NK-92 (cell line): ENCODE results near the gene RNASEH1.

Experiments used
- DNase-seq: peaks from one replicate; lab custom pipeline; 2025; ENCODE audit not compliant: unreplicated experiment; lab: John Stamatoyannopoulos, UW

RNASEH1 gene

DNA sequence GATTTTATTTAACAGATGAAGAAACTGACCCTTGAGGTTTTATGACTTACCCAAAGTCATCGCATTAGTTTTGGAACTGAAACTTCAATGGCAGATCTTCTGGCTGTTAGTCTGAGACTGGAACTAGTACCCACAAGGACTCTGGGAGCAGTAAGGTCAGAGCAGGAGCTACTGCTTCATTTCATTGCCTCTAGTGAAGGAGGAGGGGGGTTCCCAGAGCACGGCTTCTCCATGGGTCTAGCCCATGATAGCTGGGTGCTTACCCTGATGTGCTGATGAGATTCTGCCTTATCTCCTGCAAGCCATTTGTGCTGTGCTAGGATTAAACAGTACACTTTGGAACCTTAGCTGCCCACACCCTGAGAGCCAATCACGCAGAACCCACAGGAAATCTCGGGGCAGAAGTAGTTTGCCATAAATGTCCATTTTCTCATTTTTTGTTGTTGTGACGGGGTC, 5.4 kb upstream of the RNASEH1 start:
- DNase-seq, result no peak

DNA sequence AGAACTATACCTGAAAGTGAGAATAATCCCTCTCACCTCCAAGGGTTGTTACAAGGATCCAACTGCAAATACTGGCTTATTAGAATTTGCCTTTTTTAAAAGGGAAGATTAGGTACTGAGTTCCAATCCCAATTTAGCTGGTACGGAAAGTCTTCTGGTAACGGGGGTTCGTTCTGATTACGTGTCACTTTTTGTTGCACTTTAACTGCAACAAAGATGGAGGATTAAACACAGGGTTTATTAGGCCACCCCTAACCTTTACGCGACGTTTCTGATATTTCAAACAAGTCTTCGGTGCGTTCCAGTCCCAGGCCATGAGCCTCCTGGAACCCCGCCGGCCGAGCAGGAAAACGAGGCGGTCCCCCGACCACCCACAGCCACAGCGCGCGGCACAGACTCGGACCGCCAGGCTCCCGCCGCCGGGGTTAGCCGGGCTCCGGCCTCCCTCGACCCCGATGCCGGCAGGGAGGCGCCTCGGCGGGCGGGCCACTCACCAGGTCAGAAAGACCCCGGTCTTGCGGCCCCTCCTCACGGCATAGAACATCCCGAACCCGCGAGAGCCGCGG, 411 bp downstream of the RNASEH1 start:
- no peak for DNase-seq

DNA sequence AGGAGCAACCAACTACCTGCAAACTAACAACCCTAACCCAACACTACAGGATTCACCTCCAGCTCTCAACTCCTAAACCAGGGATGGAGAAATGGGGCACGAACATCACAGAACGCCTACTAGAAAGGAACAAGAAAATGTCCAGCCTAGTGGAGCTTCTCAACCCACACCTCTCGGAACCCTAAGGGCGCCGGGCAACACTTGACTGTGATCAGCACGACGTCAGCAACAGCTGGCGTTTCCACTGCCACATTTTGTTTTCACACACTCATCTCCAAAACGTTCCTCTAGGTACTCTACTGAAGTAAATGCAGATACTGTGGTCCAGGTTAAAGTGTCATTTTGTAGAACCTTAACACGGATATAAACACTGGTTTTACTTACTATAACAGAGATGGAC, 4.2 kb downstream of the RNASEH1 start:
- no peak for DNase-seq

DNA sequence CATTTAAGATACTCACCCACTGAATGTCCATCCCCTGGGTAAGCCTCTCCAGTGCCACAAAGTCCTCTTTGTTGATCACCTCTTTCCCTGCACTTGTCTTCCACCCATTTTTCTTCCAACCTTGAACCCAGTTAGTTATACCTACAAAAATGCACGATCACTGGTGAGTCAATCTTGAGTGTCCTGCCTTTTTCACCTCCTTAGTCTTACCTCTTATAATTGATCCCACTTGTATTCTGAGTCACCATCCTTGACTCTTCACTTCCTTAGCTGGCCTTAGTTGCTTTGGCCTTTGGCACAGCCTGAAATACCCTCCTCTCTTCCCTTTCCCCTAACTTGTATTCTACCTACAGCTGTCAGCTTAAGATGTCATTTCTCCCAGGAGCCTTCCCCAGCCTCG, 10.2 kb downstream of the RNASEH1 start:
- no peak for DNase-seq

DNA sequence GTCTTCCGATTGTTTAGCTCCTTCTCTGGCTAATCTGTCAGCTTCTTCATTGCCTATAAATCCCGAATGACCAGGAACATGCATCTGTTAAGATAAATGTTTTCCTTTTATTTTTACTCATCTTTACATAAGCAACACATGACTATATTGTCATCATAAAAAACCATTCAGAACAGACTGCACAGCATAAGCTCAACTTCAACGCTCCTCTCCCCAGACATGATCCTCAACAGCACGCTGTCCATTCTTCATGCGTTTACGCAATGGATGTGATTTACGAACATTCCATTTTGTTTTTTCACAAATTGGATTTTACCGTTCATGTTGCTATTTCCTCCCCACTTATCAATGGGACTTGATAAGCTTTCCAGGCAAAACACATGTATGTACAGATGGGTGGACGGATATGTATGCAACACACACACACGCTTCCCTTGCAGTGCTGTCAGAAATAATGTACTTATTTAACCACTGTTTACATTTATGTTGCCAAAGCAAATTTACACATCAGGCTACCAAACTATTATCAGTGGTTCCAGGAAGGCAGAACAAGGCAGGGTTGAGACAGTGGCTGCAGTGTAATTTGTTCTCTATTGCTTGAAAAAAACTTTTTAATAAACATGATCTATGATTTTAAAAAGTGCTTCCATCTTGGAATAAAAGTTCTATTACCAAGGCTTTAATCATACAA, 12.2 kb downstream of the RNASEH1 start:
- no peak for DNase-seq

DNA sequence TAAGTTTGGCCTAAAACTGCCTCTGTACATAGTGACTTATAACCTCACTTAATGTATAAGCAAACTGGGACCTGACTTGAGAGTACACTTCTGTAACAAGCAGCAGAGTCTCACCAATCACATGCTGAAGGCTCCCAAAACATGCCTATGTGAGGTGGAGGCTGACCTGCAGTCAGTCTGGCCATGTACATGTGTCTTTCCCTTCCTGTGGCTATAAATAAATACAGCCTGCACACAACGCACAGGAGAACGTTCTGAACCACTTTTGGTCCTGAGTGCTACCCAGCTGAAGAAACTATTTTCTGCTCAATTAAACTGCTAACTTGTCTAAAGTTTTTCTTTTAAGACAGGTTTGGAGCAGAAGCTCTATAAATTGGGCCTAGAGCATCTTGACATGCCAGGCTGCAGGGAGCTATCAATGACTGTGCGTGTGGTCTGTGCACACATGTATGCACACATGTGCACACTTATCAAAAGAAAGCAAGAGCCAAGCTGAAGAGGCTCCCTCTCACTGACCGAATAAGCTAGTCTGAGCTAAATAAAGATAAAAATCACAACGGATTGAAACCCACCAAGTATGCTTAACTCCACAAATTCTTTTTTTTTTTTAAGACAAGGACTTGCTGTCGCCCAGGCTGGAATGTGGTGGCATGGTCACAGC, 15.0 kb downstream of the RNASEH1 start:
- DNase-seq, result no peak

DNA sequence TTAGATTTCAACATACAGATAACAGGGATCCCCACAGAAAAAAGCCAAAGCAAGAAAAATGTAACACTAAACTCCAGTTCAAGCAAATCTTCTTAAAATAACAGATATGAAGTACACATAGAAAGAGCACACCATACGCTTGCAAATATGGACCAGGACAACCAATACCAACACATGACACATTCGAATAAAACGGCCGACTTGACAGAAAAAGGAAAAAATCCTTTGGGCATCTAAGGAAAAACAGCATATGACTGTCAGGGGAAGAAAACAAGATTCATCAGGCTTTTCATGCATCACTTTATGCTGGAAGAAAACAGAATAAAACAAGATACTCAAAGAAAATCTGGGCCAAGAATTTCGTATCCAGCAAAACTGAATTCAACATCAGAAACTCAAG, 16.0 kb downstream of the RNASEH1 start:
- no peak for DNase-seq

DNA sequence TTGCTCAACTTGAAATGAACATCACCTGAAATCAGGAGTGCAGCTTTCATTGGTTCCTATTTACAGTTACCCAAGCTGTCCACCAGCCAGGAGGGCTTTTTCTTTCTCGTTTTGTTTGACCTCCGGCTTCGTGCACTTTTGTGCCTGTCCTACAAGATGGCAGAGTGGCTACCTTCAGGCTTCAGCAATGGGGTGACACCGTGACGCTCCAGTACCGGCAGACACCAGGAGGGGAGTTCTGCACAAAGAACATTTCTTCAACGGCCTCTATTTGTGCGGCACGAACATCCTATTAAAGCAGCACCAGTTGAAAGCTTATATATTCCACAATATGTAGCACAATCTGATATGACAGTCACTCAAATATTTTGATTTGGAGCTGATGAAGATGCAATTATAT, 18.3 kb downstream of the RNASEH1 start:
- no peak for DNase-seq

DNA sequence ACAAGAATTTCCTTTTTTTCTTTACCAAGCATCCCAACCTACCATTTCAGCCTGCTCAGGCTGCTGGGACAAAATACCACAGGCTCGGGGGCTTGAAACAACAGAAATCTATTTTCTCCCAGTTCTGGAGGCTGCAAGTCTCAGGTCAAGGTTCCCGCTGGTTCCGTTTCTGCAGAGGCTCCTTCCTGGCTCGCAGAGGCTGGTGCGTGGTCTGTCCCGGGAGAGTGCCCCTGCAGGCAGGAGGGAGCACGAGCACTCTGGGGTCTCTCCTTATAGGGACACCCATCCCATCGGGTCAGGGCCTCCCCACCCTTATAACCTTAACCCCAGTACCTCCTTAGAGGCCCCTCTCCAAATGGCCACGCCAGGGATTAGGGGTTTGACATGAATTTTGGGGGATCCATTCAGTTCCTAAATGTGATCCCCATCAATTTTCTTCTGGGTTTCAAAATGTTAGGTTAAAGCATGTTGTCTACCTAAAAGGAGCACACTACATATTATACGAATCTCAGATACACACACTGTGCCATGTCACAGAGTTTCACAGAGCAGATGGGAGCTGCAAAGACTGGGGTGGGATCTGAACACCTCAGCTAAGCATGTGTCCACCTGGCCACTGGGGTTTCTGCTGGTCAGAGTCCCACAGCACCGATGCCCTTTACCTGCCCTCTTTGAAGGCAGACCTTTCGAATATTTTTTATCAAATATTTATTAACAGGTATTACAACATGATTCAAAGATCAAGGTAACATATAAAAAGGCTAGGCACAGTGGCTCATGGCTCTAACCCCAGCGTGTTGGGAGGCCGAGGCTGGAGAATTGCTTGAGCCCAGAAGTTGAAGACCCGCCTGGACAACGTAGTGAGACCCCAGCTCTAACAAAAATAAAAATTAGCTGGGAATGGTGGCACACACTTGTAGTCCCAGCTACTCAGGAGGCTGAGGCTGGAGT, 21.2 kb downstream of the RNASEH1 start:
- no peak for DNase-seq

DNA sequence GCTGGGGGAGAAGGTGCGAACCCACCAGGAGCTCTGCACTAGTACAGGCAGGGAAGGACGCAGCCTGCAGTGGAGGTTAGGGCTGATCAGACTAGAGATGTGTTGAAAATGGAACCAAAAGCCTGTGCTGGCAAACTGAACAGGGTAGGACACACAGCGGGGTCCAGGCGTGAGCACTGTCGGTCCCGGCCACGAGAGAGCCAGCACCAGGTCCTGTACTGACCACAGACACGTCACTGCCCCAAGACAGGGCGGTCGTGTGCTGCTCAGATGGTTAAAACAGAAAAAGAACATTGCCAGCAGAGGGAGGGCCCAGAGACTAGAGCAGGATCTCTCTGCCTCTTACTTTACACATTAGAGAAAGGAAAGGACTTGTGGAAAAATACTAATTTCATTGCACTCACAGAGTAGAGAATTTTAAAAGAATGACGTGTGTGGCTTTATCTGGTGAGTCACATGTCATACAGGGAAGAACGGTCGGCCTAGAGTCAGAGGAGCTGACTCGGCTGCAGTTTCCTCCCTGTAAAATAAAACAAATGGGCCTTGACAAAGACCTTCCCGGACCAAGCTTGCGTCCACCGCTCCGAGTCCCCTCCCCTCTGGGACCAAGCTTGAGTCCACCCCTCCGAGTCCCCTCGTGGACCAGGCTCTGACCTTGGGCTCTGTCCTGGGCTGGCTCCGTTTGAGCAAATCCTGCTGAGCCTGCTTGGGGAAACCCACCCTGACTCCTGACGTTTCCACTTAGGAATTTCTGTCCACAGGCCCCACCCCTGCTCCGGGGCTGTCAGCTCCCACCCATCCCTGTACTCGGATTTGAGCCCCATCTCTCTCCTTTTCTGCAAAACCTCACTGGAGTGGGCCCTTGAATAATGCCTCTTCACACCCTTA, 22.1 kb downstream of the RNASEH1 start:
- no peak for DNase-seq

DNA sequence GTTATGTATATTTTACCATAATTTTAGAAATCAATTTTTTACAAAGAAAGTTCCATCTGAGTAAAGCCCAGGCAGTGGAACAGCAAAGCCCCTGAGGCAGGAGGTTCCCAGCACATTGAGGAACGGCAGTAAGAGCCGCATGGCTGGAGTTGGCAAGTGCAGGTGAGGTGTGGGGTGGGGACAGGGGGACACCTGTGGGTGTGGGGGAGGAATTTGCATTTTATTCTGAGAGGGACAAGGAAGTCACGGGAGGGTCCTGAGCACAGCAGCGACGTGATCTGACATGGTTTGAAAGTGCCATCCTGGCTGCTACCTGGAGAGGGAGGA, 22.7 kb downstream of the RNASEH1 start:
- DNase-seq, result no peak

DNA sequence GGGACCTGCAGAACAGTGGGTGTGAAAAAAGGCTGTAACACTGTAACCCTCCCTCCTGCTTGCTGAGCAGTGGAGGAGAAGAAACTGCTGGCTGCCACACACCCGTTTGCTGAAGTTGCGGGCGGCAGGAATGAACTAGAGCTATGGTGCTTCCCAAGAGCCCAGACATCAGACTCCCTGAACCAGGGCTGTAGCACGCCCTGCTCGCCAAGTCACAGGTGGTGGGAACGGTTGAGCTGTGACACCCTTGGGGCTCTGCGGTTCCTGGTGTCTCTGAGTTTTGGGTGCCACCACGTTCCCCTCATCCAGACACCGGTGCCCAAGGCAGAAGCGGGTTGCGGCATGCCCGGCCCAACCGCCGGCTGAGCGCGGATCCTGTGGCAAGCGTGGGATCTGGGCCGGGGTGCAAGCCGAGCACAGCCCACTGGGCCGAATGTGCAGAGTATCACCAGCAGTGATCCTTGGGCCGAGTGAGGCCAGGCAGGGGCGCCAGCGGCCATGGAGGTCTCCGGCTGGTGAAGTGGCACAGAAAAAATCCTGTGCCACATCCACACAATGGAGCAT, 23.8 kb downstream of the RNASEH1 start:
- DNase-seq, result no peak

DNA sequence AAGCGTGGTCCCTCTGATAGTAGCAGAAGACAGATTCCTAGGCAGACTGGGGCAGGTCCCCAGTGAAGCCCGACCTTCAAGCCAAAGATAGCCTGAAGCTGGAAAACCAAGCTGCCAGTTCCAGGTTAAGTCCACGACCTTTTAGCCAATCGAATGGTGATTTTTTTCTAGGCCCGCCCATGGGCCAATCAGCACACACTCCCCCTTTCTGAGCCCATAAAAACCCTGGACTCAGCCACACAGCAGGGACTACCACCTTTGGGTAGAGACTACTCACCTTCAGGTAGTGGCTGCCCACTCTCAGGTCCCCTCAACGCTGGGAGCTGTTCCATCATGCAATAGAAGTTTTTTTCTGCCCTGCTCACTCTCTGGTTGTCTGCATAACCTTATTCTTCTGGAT, 24.3 kb downstream of the RNASEH1 start:
- DNase-seq, result no peak

DNA sequence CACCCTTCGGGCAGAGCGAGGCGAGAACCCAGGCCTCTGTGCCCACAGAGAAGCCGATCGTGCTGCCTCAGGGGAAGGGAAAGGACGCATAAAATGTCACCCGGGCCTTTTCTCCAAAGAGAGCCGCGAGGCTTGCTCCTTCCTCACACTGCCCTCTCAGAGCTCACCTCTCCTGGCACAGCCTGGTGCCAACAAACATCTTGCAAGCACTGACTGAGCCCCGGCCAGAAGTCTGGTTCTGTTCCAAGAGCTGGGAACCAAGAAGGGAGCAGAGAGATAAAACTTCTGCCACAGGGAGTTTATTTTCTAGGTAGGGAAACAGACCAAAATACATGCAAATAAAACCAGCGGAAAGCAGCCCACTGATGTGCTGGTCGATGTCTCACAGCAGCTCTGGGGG, 25.2 kb downstream of the RNASEH1 start:
- no peak for DNase-seq

DNA sequence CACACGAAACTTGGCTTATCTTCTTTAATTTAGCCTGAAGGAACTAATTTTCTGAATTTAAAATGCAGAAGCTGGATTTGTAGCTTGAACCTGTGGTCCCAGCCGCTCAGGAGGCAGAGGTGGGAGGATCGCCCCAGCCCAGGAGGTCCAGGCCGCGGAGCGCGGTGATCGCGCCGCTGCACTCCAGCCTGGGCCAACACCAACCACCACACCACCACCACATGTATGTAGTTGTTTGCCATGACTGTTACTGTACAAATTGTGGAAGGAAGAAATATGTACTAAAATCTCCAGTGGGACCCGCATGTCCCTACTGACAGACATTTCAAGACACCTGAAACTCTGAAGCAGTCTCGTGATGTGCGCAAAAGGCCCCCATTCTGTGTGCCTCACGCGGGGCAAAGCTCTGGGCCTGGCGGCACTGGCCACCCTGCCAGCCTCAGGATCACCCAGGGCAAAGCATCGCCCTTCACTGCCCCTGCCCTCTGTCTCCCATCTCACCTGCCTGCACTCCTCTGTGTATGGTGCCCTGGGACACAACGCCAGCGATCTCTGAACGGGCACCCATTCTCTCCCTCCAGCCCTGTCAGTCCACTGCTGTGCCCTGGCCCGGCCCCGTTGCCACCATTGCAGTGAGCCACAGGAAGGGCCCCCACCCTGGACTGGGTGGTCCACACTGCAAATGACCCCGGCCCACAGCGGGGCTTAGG, 28.7 kb downstream of the RNASEH1 start:
- DNase-seq, result no peak

DNA sequence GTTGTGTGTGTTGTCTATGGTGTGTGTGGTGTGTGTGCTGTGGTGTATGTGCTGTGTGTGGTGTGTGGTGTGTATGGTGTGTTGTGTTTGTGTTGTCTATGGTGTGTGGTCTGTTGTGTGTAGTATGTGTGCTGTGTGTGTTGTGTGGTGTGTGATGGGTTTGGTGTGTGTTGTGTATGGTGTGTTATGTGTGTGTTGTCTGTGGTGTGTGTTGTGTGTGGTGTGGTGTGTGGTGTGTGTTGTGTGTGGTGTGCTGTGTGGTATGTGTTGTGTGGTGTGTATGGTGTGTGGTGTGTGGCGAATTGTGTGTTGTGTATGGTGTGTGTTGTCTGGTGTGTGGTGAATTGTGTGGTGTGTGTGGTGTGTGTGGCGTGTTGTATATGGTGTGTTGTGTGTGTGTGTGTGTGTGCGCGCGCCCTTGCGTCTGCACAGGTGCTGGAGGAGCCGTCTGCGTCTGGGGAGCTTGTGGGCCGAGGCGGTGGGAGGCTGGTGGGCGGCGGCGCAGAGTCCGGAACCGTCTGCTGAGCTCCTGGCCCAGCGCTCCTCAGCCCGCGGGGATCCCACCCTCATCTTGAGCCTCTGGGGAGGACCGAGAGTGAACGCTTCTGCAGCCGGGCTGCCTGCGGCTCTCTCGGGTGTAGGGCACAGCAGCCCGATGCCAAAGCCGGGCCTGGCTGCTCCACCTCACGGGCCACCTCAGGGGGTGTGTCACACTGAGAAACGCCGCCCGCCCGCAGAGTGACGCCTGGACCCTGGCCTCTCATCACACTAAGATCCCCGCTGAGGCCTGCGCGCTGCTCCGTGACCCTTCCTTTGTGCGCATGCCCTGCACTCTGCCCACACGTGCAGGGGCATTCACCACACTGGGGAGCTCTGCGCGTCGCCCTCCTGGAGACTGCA, 30.0 kb downstream of the RNASEH1 start:
- no peak for DNase-seq

DNA sequence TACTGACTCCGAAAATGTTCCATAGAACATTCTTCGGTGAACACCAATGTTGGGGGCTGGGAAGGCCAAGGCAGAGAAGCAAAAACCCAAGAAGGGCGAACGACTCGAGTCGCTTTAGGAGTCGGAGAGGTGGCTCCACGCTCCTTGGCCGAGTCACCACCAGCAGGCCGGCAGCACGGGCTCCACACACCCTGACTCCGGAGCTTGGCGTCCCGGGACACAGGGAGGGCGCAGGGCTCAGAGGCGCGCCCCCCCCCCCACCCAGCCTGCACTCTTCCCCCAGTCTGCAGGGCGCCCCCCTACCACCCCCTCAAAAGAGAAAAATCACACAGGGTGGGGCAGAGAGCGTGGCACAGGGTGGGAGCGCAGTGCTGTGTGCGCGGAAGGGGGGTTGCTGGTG, 31.3 kb downstream of the RNASEH1 start:
- no peak for DNase-seq

DNA sequence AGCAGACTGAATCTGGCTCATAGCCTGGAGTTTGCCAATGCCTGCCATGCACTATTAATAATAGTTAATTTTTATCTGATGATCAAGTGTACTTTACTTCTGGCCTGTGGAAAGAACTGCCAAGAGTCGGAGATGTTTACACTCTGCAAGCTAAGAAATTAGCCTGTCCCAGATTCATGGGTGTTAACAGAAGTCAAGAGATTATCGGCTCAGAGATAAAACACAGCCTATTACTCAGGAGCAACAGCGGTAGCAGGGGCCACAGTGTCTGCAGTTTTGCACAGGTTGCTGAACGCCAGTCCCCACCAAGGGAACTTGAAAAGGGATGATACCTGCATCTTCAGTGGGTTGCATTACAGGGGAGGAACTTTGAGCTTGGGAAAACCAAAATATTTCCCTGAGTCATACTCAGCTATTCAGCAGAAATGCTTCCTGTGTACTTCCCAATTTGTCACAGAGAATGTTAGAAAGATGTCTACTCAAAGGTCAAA, 34.5 kb downstream of the RNASEH1 start:
- no peak for DNase-seq
